ENCODE measurements around the gene TNNI2.

Gene TNNI2

DNA sequence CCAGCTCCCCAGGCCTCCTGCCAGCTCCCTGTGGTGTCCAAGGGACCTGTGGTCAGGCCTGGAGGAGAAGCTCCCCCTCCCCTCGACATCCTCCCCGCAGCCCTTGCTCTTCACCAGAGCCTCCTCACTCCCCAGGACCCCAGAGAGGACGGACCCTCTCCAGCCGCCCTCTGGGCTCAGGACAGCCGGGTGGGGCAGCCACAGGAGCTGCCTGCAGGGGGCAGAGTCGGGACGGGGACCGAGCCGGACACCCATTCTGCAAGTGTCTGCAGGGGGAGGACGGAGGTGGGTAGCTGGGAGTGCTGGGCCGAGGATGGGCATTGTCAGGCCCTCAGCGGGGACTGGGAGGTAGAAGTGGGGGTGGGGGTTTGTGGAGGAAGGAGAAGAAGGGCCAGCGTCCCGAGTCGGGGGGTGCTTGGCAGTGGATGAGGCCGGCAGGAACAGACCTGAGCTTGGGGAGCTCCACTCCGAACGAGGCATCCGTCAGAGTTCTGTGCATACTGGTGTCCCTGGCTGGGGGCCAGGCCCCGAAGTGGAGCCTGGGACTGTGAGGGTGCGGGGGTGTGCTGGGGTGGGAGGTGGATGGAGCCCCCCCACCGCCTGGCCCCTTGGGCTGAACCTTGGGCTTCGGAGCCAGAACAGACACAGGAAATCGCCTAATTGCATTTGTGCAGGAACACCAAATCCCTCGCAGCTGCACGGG, 37.7 kb downstream of the TNNI2 start:
- TF ChIP-seq PAX5 (IDR thresholded peaks at IDR 0.05; ENCODE audit: insufficient read depth, low read length, severe bottlenecking) (no peak), POLR2A (IDR thresholded peaks at IDR 0.05; ENCODE audit: low read depth, low read length) (no peak), POLR2AphosphoS5 (IDR thresholded peaks at IDR 0.05; ENCODE audit: low read depth, low read length) (no peak), SPI1 (IDR thresholded peaks at IDR 0.05; ENCODE audit: low read depth, low read length) (no peak), POU2F2 (IDR thresholded peaks at IDR 0.05; ENCODE audit: low read depth, low read length) (no peak)
- FAIRE-seq (no peak), DNase-seq (ENCODE audit: insufficient read length, low spot score) (peak; percentile 63)

DNA sequence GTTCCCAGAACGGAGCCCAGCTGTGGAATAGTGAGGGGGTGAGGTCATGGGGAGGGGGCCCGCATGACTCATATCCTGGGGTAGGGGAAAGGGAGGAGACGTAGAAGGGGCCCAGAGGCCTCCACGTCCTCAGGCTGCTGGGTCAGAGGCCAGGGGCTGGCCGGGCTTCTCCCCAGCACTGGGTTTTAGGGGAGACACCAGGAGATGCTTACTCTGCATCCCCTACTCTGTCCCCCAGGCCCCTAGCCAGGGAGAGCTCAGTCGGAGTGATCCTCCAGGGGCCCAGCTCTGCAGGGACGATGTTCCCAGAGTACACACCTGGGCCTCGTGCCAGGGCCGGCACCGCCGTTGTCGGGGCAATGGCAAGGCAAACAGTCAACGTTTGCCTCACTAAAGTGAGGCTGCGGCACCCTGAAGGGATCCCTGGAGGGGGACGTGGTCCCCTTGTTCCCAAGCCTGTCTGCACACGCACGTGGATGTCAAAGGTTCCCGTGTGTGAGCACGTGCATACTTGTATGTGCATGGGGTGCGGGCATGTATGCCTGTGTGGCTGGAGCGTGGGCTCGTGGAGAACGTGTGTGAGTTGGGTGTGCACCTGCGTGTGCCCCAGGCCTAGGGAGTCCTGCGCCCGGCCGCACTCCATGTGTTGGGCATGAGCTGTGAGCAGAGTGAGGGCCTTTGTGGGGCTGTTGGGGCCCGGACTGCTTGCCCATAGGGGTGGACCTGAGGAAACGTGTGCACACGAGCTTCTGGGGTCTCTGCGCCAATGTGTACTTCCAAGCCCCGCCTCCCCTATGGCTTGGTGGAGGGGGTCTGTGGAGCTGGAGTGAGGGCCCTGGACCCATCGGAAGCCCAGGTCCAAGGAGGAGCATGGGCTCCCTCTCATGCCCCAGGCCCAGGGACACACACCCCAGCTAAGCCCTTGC, 38.7 kb downstream of the TNNI2 start:
- FAIRE-seq (no peak), DNase-seq (ENCODE audit: insufficient read length, low spot score) (no peak)
- TF ChIP-seq POU2F2 (IDR thresholded peaks at IDR 0.05; ENCODE audit: low read depth, low read length) (no peak), POLR2AphosphoS5 (IDR thresholded peaks at IDR 0.05; ENCODE audit: low read depth, low read length) (peak; percentile 33; the same call in 1 of the 2 replicates), POLR2A (IDR thresholded peaks at IDR 0.05; ENCODE audit: low read depth, low read length) (no peak), TAF1 (IDR thresholded peaks at IDR 0.05; ENCODE audit: low read depth, low read length) (no peak), PAX5 (IDR thresholded peaks at IDR 0.05; ENCODE audit: insufficient read depth, low read length, severe bottlenecking) (no peak)

DNA sequence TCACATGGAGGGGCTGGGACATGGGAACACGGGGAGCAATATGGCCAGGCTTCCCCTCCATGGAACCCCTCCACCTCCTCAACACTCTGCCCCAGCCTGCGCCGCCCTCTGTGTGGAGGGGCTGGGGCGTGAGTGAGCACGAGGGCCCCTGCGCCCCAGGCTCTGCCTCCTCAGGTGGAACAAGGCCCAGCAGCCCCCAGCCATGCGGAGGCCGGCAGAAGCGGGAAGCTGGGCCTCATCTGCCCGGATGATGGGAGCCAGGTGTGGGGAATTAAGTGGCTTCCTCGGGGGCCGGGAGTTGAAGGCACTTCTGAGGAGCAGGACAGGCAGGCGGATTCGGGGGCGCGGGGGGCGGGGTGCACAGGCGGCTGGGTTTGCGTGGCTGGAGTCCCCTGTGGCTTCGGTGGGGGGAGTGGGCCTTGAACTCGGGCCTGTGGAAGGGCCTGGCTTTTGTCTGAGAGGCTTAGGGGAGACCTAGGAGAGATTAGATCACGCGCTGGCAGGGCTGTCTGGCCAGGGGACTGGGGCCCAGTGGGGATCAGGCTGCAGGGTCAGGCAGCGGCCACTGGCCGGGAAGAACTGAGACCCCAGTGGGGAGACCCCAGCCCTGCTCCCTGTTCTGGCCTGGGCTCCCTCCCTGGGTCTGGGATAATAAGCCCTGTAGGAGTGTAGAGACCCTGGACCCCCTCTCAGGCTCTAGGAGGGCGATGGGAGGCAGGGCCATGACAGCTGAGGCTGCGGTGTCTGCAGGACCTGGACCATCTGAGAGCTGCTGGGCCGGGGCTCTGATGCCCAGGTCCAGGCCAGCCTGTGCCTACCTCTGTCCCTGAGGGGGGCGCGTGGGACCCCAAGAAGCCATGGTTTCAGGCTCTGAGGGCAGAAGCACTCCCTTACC, 39.6 kb downstream of the TNNI2 start:
- DNase-seq (ENCODE audit: insufficient read length, low spot score) (peak; percentile 22), FAIRE-seq (no peak)
- TF ChIP-seq POLR2A (IDR thresholded peaks at IDR 0.05; ENCODE audit: low read depth, low read length) (no peak), SPI1 (IDR thresholded peaks at IDR 0.05; ENCODE audit: low read depth, low read length) (no peak), POLR2AphosphoS5 (IDR thresholded peaks at IDR 0.05; ENCODE audit: low read depth, low read length) (no peak)

DNA sequence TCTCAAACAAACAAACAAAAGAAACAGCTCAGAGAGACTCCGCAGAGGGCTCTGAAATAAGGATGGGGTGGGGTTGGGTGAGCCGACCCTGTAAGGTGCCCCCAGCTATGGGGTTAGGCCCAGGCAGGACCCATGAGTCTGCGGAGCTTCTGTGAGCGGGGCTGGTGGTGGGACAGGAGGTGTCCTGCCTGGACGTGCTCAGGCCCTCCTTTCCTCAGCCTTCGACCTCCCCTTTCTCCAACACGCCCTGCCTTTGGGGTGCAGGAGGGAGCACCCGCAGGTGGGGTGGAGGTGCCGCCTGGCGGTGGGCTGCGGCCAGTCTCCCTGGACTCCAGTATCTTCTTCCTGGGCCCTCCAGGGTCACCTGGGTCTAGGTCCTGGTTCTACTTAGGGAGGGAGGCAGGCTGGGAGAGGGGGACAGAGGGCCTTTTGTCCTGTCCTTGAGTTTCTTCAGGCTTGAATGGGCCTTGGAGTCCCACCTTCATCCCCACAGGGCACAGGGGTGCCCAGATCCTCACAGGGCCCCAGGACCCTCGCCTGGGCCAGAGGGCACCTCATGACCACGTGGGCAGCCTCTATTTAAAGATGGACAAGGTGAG, 40.7 kb downstream of the TNNI2 start:
- TF ChIP-seq SPI1 (IDR thresholded peaks at IDR 0.05; ENCODE audit: low read depth, low read length): no peak
- no peak for TF ChIP-seq POU2F2 (IDR thresholded peaks at IDR 0.05; ENCODE audit: low read depth, low read length)
- FAIRE-seq (no peak), DNase-seq (ENCODE audit: insufficient read length, low spot score) (peak; percentile 16)

DNA sequence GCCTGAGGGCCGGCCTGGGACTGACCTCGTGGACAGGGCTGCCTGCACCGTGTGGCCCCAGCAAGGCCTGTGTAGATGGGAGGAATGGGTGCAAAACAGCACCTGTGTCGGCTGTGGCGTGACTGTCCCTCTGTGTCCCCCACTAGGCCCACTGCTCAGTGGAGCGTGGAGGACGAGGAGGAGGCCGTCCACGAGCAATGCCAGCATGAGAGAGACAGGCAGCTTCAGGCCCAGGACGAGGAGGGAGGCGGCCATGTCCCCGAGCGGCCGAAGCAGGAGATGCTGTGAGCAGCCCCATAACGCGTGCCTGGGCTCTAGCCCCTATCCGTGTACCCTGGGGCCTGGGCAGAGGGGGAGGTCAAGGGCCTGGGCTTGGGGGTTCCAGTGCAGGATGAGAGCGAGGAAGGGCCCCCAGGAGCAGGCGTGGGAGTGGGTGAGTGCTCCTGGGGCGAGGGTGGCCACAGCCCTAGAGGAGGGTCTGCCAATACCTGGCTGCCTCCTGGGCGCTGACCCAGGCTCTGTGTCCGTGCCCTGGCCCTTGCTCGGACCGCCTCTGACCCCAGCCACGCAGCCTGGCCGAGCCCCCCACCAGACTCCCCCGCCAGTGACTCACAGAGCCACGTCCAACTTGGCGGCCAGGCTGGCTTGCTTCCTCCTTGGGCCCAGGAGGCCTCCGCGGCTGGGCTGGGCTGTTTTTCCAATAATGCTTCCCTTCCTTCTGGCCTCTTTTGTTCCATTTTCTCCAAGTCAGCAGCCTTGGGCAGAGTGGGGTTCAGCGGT, 41.4 kb downstream of the TNNI2 start:
- DNase-seq (ENCODE audit: insufficient read length, low spot score) (peak; percentile 30), FAIRE-seq (no peak)
- TF ChIP-seq SPI1 (IDR thresholded peaks at IDR 0.05; ENCODE audit: low read depth, low read length) (no peak), POLR2A (IDR thresholded peaks at IDR 0.05; ENCODE audit: low read depth, low read length) (no peak), TAF1 (IDR thresholded peaks at IDR 0.05; ENCODE audit: low read depth, low read length) (no peak), POLR2AphosphoS5 (IDR thresholded peaks at IDR 0.05; ENCODE audit: low read depth, low read length) (no peak), POU2F2 (IDR thresholded peaks at IDR 0.05; ENCODE audit: low read depth, low read length) (no peak), PAX5 (IDR thresholded peaks at IDR 0.05; ENCODE audit: insufficient read depth, low read length, severe bottlenecking) (no peak)

DNA sequence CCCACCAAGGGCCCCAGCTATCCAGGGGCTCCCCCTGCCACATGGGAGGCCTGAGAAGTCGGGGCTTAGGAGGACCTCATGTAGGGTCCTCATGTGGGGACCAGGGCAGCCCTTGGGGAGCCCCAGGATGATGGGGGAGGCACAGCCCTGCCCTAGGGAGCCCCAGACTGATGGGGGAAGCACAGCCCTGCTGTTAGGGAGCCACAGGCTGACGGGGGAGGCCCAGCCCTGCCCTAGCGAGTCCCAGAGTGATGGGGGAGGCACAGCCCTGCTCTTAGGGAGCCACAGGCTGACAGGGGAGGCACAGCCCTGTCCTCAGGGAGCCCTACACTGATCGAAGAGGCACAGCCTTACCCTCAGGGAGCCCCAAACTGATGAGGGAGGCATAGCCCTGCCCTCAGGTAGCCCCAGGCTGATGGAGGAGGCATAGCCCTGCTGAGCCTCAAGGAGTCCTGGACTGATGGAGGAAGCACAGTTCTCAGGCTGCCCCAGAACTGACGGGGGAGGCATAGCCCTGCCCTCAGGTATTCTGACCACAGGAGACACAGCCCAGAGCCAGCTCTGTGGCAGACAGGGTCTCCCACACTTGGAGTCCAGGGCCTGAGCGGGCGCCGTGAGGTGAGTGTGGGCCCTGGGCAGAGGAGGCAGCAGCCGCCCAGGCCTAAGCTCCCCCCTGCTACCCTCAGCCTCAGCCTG, 42.1 kb downstream of the TNNI2 start:
- TF ChIP-seq TAF1 (IDR thresholded peaks at IDR 0.05; ENCODE audit: low read depth, low read length) (no peak), POLR2AphosphoS5 (IDR thresholded peaks at IDR 0.05; ENCODE audit: low read depth, low read length) (peak; percentile 60)
- FAIRE-seq (no peak), DNase-seq (ENCODE audit: insufficient read length, low spot score) (peak; percentile 28)

DNA sequence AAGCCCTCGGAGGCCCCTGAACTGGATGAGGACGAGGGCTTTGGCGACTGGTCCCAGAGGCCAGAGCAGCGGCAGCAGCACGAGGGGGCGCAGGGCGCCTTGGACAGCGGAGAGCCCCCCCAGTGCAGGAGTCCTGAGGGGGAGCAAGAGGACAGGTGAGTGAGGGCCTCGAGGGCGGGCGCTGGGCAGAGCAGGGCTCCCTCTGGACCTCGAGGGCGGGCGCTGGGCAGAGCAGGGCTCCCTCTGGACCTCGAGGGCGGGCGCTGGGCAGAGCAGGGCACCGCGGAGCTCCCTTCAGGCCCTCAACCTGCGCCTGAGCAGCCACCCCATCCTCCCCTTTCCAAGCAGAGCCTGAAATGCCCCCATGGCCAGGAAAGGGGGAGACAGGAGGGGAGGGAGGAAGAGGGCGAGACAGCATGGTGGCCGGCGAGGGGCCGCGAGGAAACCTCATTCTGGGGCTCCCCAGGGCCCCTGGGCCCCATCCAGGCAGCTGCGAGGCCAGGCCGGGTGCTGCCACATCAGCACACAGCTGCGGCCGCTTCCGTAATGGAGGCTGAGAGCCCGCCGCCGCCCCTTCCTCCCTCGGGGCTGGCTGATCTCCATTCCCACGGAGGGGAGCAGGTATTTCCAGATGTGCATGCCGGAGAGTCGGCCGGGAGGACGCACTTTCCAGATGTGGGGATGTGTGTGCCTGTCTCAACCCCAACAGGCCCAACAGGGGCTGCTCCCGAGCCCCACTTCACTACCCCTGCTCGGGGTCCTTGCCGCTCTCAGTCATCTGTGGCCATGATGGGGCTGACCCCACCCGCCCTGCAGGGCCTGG, 42.9 kb downstream of the TNNI2 start:
- TF ChIP-seq POU2F2 (IDR thresholded peaks at IDR 0.05; ENCODE audit: low read depth, low read length) (no peak), SPI1 (IDR thresholded peaks at IDR 0.05; ENCODE audit: low read depth, low read length) (no peak), POLR2A (IDR thresholded peaks at IDR 0.05; ENCODE audit: low read depth, low read length) (peak; percentile 37; the same call in 1 of the 2 replicates)
- FAIRE-seq (no peak), DNase-seq (ENCODE audit: insufficient read length, low spot score) (peak; percentile 14)

Measured in GM12891 (cell line).